IPS-15b (cell line): ENCODE measurements around the gene ZBTB21.

ENCODE experiments used
- H3K27me3 ChIP-seq: one replicate; pipeline ENCODE4 v1.6.1; 2013; ENCODE audit warnings: low read length; ENCODE audit not compliant: control insufficient read depth, insufficient read depth
- H3K36me3 ChIP-seq: one replicate; pipeline ENCODE4 v1.6.1; 2013; ENCODE audit warnings: low read length; ENCODE audit not compliant: control insufficient read depth, insufficient read depth
- H3K4me1 ChIP-seq: one replicate; pipeline ENCODE4 v1.6.1; 2013; ENCODE audit warnings: mild to moderate bottlenecking, low read length; ENCODE audit not compliant: control insufficient read depth, insufficient read depth
- H3K4me3 ChIP-seq: one replicate; pipeline ENCODE4 v1.5.1; 2013; ENCODE audit warnings: low read depth, low read length
- H3K9ac ChIP-seq: one replicate; pipeline ENCODE4 v1.6.1; 2013; ENCODE audit warnings: low read depth, mild to moderate bottlenecking, low read length
- H3K9me3 ChIP-seq: one replicate; pipeline ENCODE4 v1.6.1; 2013; ENCODE audit warnings: mild to moderate bottlenecking, low read length; ENCODE audit not compliant: control insufficient read depth, insufficient read depth

The ZBTB21 gene

DNA sequence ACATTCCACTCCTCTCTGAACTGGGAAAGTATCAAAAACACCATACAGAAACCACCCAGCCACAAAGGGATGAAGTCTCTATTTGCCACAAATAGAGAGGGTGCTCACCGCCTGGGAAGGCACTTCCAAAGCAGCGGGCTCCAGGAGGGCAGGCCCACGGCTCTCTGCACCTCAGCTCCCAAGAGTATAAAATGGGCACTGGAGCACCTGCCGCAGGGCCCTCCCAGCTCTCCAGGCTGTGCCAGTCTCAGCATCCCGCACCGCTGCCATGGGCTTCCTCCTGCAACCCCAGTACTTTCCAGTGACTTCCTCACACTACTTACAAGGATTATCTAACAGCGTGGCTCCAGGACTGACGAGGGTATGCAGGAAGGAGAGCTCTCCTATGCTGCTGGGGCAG is 70.8 kb downstream of the ZBTB21 start:
- H3K4me1 ChIP-seq: no peaks in the 10 kb centered on the region
- no peak overlapping the region for H3K9ac ChIP-seq
- H3K4me3 ChIP-seq: no peak overlapping the region
- no peaks in the 10 kb centered on the region for H3K27me3 ChIP-seq
- H3K9me3 ChIP-seq: no peaks in the 10 kb centered on the region
- no peaks in the 10 kb centered on the region for H3K36me3 ChIP-seq
